HG02840 (cell line): ENCODE measurements around the gene COQ5.
"Not testable (repeated sequence)": the region's sequence is repeated elsewhere in the genome, so short reads cannot be mapped to it uniquely, and the experiment has no call there.

Experiments
- ATAC-seq: cut with Tn5 transposase; IDR thresholded peaks from one replicate; pipeline ENCODE4 v1.9.1; 2021; ENCODE audit warnings: mild to moderate bottlenecking, moderate library complexity, moderate number of reproducible peaks; ENCODE audit not compliant: unreplicated experiment, low FRiP score

Gene COQ5

GRCh38 chr12:120530418-120530761, 1.4 kb upstream of the COQ5 start:
- ATAC-seq = not testable (repeated sequence)

GRCh38 chr12:120529641-120530417, 871 bp upstream of the COQ5 start:
- ATAC-seq = no peak

- ATAC-seq = no peak
Observed at GRCh38 chr12:120522568-120522967, 6.4 kb downstream of the COQ5 start.

GRCh38 chr12:120519324-120519723, 9.6 kb downstream of the COQ5 start:
- ATAC-seq = not testable (repeated sequence)

GRCh38 chr12:120515496-120515895, 13.5 kb downstream of the COQ5 start:
- no peak for ATAC-seq

GRCh38 chr12:120514002-120514401, 15.0 kb downstream of the COQ5 start:
- ATAC-seq = no peak

GRCh38 chr12:120508537-120508936, 20.4 kb downstream of the COQ5 start:
- no peak for ATAC-seq

- no peak for ATAC-seq
Observed at GRCh38 chr12:120504587-120504986, 24.4 kb downstream of the COQ5 start.

GRCh38 chr12:120500581-120500980, 28.4 kb downstream of the COQ5 start:
- ATAC-seq = no peak

GRCh38 chr12:120498870-120499515, 30.0 kb downstream of the COQ5 start:
- no peak for ATAC-seq

- ATAC-seq = no peak
Observed at GRCh38 chr12:120497524-120498150, 31.3 kb downstream of the COQ5 start.

- peak; percentile 1 for ATAC-seq
Observed at GRCh38 chr12:120496413-120497340, 32.3 kb downstream of the COQ5 start.

- ATAC-seq = peak; percentile 98
Observed at GRCh38 chr12:120495731-120496412, 33.1 kb downstream of the COQ5 start, which contains the start of gene DYNLL1. Gene DYNLL1, plus strand, starts transcription at chr12:120496113. Its CDS starts 309 bp downstream, at chr12:120496422.

GRCh38 chr12:120495186-120495730, 33.7 kb downstream of the COQ5 start:
- ATAC-seq = peak; percentile 1

- ATAC-seq = no peak
Observed at GRCh38 chr12:120490833-120491512, 38.0 kb downstream of the COQ5 start.

GRCh38 chr12:120490325-120490724, 38.6 kb downstream of the COQ5 start:
- no peak for ATAC-seq

GRCh38 chr12:120489018-120489417, 39.9 kb downstream of the COQ5 start:
- ATAC-seq = no peak

GRCh38 chr12:120488057-120488640, 40.8 kb downstream of the COQ5 start:
- no peak for ATAC-seq

- not testable (repeated sequence) for ATAC-seq
Observed at GRCh38 chr12:120487552-120487951, 41.4 kb downstream of the COQ5 start.
